HUDEP-2 (cell line): Measurements from ENCODE around the gene ACVRL1.

Experiments used
- DNase-seq, 76 experiments: peaks; one replicate each; lab custom pipeline; 2025; ENCODE audit not compliant: unreplicated experiment in 76 of 76; lab: John Stamatoyannopoulos, UW

Gene ACVRL1

DNA sequence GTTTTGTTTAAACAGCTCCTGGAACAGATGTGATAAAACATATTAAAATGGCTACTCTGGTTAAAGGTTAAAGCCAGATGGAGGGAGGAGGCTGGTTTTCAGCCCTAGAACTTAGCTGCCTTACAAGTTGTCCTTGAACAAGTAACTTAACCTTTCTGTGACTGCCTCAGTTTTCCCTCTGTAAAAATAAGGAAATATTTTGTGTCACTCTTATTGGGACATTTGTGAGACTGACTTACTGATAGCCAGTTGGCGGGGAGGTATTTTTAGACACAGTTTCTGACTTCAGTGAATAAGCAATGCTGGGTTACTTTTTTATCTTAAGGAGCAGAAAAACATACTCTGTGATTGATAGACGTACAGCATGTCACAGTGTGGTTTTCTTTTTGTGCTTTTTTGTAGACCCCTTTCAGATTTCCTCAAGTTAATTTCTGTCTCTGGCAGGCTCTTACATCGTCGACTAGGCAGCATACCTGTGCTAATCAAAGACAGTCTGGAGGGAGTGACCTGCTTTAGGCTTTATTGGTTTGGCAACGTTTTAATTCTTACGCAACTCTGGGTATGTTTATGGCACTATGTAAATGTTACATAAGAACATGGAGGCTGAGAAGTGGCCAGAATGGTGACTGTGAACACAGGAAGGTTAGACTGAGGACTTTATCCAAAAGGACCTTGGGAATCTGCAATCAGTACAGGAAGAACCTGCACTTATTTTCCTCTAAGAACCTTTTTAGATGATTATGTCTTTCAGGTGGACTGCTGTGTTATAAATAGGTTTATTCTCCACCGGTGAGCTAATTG is 47.5 kb downstream of the ACVRL1 start:
- DNase-seq, result peak in 1 of 76 experiments; percentile 11

GRCh38 chr12:51955702-51956101 is 48.4 kb downstream of the ACVRL1 start:
- DNase-seq, result no peak

GRCh38 chr12:51958542-51958941 is 51.2 kb downstream of the ACVRL1 start:
- no peak for DNase-seq

DNA sequence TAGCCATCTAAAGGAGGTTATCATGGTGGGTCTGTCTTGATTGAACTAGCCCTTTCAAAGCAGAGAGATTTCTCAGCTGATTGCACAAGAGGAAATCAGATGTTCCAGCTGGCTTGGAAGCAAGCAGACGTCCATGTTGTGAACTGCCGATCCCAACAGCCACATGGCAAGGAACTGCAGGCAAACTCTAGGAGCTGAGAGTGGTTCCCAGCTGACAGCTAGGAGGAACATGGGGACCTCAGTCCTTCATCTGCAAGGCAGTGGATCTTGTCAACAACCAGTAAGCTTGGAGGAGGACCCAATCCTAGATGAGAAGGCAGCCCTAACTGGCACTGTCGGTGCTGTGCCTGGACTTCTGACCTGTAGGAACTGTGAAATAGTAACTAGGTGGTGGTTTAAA is 51.9 kb downstream of the ACVRL1 start:
- no peak for DNase-seq

- DNase-seq, result no peak
Measured at GRCh38 chr12:51959921-51960320, 52.6 kb downstream of the ACVRL1 start.

DNA sequence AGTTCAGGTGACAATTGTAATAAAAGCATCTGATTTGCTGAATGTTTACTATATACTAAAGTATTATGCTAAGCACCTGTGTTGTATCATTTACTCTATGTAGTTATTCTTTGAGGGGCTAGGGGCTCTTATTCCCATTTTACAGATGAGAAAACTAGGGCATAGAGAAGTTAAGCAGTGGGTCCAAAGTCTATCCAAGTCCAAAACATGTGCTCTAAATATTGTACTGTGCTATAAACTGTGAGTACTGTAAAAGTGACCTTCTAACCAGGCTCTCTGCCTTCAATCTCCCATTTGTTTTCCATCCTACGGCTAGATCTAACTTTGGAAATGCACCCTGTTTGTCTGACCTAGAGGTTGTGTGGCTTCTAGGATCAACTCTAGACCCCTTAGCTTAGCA is 53.2 kb downstream of the ACVRL1 start:
- DNase-seq, result no peak

GRCh38 chr12:51960890-51961289 is 53.6 kb downstream of the ACVRL1 start:
- DNase-seq, result no peak

GRCh38 chr12:51961834-51962233 is 54.5 kb downstream of the ACVRL1 start:
- DNase-seq, result no peak

DNA sequence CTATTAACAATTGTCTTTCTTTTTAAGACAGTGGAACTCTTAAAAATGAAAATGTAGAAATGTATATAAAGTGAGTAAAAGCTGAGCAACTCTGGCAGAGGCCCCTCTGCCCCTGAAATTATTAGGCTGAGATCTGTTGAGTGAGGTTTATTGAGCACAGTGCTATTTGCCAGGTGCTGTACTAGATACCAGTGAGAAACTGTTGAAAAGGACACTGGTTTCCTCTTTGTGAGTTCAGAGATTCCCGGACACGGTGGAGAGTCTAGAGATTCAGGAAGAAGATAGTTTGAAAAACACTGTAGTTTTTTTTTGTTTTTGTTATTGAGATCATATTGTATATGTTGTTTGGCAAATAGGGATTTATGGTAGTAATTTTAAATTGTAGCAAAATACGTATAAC is 55.4 kb downstream of the ACVRL1 start:
- DNase-seq, result no peak

DNA sequence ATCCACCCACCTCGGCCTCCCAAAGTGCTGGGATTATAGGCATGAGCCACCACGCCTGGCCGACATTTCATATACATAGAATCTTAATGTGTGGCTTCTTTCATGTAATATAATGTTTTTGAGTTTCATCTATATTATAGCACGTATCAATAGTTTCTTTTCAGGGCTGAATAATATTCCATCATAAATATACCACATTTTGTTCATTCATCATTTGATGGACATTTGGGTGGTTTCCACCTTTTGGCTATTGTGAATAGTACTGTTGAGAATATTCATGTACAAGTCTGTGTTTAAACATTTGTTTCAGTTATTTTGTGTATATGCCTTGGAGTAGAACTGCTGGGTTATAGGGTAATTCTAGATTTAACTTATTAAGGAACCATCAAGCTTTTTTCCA is 56.2 kb downstream of the ACVRL1 start:
- no peak for DNase-seq

- no peak for DNase-seq
Measured at GRCh38 chr12:51969643-51970042, 62.3 kb downstream of the ACVRL1 start.

- peak in 2 of 76 experiments; percentile 11 to 12 for DNase-seq
Measured at GRCh38 chr12:51970904-51971646, 63.8 kb downstream of the ACVRL1 start.

- DNase-seq, result peak in 2 of 76 experiments; percentile 10 to 45
Measured at GRCh38 chr12:51971679-51972421, 64.5 kb downstream of the ACVRL1 start.

DNA sequence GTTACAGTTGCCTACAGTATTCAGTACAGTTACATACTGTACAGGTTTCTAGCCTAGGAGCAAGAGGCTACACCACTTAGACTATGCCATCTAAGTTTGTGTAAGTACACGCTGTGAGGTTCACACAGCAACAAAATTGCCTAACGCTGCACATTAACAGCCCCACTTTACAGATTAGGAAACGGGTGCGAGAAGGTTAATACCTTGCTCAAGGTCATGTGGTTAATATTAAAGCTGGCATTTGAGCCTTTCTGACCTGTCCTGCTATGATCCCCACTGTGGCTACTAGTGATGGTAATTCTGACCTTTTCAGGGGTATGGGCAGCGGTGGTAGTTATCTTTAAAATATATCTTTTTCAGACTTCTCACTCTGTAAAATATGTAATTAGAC is 65.1 kb downstream of the ACVRL1 start:
- DNase-seq, result peak in 8 of 76 experiments; percentile 6 to 69 (median 53)

DNA sequence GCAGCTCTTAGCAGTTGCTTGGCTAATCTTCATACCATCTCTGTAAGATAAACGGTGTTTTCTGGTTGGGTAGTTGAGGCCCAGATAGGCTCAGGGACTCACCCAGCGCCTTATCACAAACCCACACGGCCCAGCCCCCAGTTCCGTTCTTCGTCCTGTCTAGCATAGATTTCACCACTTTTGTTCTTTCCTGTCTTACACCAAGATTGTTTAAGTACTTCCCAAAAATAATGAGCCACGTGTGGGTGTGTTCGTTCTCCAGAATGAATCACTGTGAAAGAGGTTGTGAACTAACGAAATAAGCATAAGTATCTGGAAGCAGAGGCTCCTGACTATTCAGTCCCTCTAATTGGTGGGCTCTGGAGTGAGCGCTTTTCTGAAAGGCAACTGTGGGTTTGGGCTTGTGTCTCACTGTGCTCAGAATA is 65.6 kb downstream of the ACVRL1 start:
- peak in 71 of 76 experiments; percentile 15 to 89 (median 69) for DNase-seq
